NCI-H146 treated with DMSO at 0.1 percent for 48 hours (cell line): Measurements from ENCODE around the gene POMP.
"Not testable (repeated sequence)": the region's sequence is repeated elsewhere in the genome, so short reads cannot be mapped to it uniquely, and the experiment has no call there.

ENCODE experiments used
- DNase-seq: peaks from one replicate; lab custom pipeline; 2025; ENCODE audit not compliant: unreplicated experiment; lab: John Stamatoyannopoulos, UW

The POMP gene

GRCh38 chr13:28693605-28694491 lies 34.9 kb downstream of the POMP start:
- DNase-seq: not testable (repeated sequence)

- DNase-seq: no peak
These were observed 38.5 kb downstream of the POMP start for GRCh38 chr13:28697441-28697840.

- DNase-seq: no peak
These were observed 40.3 kb downstream of the POMP start for GRCh38 chr13:28699246-28699645.

- DNase-seq: no peak
These were observed 45.4 kb downstream of the POMP start for GRCh38 chr13:28704282-28704681.

GRCh38 chr13:28704919-28705318 lies 46.0 kb downstream of the POMP start:
- no peak for DNase-seq

GRCh38 chr13:28705461-28706083 lies 46.6 kb downstream of the POMP start:
- no peak for DNase-seq

- no peak for DNase-seq
These were observed 48.9 kb downstream of the POMP start for GRCh38 chr13:28707629-28708427.

GRCh38 chr13:28710161-28710560 lies 51.2 kb downstream of the POMP start:
- DNase-seq: no peak

- no peak for DNase-seq
These were observed 55.7 kb downstream of the POMP start for GRCh38 chr13:28714651-28715050.

GRCh38 chr13:28716511-28716910 lies 57.6 kb downstream of the POMP start:
- DNase-seq: no peak

GRCh38 chr13:28717170-28717569 lies 58.2 kb downstream of the POMP start:
- no peak for DNase-seq

GRCh38 chr13:28718196-28718542 lies 59.2 kb downstream of the POMP start:
- no peak for DNase-seq

- DNase-seq: peak; percentile 75
These were observed 59.8 kb downstream of the POMP start, which contains the start of gene SLC46A3 for GRCh38 chr13:28718543-28719226. Gene SLC46A3, minus strand, starts transcription at chr13:28718970. Its CDS starts 972 bp downstream, at chr13:28717998.

- DNase-seq: no peak
These were observed 60.5 kb downstream of the POMP start for GRCh38 chr13:28719227-28720055.

- DNase-seq: no peak
These were observed 64.9 kb downstream of the POMP start for GRCh38 chr13:28723806-28724205.

GRCh38 chr13:28725046-28725610 lies 66.2 kb downstream of the POMP start:
- DNase-seq: no peak
